ENCODE results near the gene DYRK4. TPM values are rescaled to one million over a fixed set of nuclear protein-coding genes. Genes with fewer than 3 reads are reported as not detected.
"Not testable (repeated sequence)": the region's sequence is repeated elsewhere in the genome, so short reads cannot be mapped to it uniquely, and the experiment has no call there.

The DYRK4 gene, protein sequence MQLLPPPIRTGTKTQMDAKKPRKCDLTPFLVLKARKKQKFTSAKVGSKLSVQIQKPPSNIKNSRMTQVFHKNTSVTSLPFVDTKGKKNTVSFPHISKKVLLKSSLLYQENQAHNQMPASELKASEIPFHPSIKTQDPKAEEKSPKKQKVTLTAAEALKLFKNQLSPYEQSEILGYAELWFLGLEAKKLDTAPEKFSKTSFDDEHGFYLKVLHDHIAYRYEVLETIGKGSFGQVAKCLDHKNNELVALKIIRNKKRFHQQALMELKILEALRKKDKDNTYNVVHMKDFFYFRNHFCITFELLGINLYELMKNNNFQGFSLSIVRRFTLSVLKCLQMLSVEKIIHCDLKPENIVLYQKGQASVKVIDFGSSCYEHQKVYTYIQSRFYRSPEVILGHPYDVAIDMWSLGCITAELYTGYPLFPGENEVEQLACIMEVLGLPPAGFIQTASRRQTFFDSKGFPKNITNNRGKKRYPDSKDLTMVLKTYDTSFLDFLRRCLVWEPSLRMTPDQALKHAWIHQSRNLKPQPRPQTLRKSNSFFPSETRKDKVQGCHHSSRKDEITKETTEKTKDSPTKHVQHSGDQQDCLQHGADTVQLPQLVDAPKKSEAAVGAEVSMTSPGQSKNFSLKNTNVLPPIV
- total RNA-seq: 10 to 100 TPM; 20.1 to 28.9 (median 21.1) TPM

DNA sequence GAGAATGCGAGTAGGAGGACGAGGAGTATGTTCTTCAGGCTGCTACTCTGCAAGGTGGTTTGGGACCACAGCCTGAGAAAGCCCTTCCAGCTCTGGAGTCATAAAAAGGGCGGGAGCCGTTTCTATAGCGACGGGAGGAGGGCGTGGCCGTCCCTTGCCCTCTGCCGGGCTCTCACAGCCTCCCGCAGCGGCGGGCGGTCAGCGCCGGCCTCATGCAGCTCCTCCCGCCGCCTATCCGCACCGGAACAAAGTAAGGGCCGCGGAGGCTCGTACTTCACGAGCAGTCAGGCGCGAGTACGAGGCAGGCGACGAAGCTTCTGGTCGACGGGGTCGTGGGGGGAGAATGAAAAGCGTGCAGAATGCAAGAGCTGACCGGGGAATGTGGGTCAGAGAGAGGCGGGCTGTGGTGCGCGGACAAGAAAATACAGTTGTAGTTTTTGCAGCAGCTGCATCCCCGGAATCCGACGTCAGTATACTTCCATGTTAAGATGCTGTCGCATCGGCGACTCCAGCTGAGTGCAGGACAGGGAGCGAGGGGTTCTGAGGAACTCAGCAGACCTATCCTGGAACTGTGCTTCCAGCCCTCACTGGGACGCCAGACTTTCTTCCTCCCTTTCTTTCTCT lies at the start of gene DYRK4:
Gene DYRK4, plus strand, starts transcription at position 175 of the 624 bp plus-strand sequence. Its CDS starts 38 bp downstream, at position 213.
- Histone ChIP-seq H3K36me3 (no peaks in the 10 kb centered on the region), H3K4me1 (no peaks in the 10 kb centered on the region), H3K4me3 (peak within 1 kb of the TSS; percentile 12 to 42 (median 32)), H3K27ac (no peak within 1 kb of the TSS), H3K27me3 (peaks cover 10 to 17% (median 16%) of the 10 kb centered on the region in 3 donors), H3K9me3 (no peaks in the 10 kb centered on the region)
- ATAC-seq: peak; percentile 39 to 42
- peak; percentile 18 to 47 for DNase-seq
- in situ Hi-C loops (cut with MboI; ENCODE audit: low sequenced_read_pairs in 4 of 4) (no loop called here), intact Hi-C loops (cut with DNase I; ENCODE audit: low total_unique reads) (no loop called here)
- no peak for TF ChIP-seq POLR2A (IDR thresholded peaks at IDR 0.05)
- TF ChIP-seq, protein P1, sequence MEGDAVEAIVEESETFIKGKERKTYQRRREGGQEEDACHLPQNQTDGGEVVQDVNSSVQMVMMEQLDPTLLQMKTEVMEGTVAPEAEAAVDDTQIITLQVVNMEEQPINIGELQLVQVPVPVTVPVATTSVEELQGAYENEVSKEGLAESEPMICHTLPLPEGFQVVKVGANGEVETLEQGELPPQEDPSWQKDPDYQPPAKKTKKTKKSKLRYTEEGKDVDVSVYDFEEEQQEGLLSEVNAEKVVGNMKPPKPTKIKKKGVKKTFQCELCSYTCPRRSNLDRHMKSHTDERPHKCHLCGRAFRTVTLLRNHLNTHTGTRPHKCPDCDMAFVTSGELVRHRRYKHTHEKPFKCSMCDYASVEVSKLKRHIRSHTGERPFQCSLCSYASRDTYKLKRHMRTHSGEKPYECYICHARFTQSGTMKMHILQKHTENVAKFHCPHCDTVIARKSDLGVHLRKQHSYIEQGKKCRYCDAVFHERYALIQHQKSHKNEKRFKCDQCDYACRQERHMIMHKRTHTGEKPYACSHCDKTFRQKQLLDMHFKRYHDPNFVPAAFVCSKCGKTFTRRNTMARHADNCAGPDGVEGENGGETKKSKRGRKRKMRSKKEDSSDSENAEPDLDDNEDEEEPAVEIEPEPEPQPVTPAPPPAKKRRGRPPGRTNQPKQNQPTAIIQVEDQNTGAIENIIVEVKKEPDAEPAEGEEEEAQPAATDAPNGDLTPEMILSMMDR (IDR thresholded peaks at IDR 0.05 in 4 of 5, conservative IDR thresholded peaks at IDR 0.05 in 1 of 5): no peak

DNA sequence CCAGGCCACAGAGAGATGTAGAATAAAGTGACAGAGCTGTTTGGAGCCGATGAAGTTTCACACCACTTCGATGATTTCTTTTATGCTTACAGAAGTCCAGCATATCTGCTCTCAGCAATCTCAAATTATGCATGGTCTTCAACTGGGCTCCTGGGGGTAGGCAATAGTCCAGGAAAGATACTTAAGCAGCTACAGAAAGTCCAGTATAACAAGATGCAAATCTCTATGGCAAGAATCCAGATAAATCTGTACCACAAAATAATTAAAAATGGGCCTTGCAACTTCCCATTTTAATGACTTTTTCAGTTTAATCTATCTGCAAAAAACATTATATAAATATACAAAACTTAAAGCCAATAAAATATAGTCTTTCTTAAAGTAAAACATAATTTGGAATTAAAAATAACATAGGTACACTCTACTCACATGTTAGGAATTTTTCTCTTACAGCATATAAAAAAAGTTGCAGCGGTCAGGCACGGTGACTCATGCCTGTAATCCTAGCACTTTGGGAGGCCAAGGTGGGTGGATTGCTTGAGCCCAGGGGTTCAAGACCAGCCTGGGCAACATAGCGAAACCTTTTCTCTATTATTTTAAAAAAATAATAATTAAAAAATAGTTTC lies 43.8 kb upstream of the DYRK4 start:
- H3K4me1 ChIP-seq: no peaks in the 10 kb centered on the region
- intact Hi-C loops (cut with DNase I; ENCODE audit: low total_unique reads) (no loop called here), in situ Hi-C loops (cut with MboI; ENCODE audit: low sequenced_read_pairs in 4 of 4) (no loop called here)
- H3K36me3 ChIP-seq: peaks cover 0 to 11% of the 10 kb centered on the region in 2 donors
- no peak for DNase-seq
- no peak for ATAC-seq
- H3K27ac ChIP-seq: no peak overlapping the region
- no peak for TF ChIP-seq POLR2A (IDR thresholded peaks at IDR 0.05)
- TF ChIP-seq, protein P1 (IDR thresholded peaks at IDR 0.05 in 4 of 5, conservative IDR thresholded peaks at IDR 0.05 in 1 of 5): no peak
- H3K4me3 ChIP-seq: no peak overlapping the region
- no peaks in the 10 kb centered on the region for H3K9me3 ChIP-seq
- no peaks in the 10 kb centered on the region for H3K27me3 ChIP-seq

DNA sequence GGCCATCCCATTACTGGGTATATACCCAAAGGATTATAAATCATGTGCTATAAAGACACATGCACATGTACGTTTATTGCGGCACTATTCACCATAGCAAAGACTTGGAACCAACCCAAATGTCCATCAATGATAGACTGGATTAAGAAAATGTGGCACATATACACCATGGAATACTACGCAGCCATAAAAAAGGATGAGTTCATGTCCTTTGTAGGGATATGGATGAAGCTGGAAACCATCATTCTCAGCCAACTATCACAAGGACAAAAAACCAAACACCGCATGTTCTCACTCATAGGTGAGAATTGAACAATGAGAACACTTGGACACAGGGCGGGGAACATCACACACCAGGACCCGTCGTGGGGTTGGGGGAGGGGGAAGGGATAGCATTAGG lies 38.6 kb upstream of the DYRK4 start:
- DNase-seq; H3K4me3 ChIP-seq; intact Hi-C loops (cut with DNase I; ENCODE audit: low total_unique reads); H3K27me3 ChIP-seq; H3K27ac ChIP-seq; H3K36me3 ChIP-seq; H3K4me1 ChIP-seq; H3K9me3 ChIP-seq; ATAC-seq: not testable (repeated sequence)
- in situ Hi-C loops (cut with MboI; ENCODE audit: low sequenced_read_pairs in 4 of 4): loop anchor here in 3 of 4 donors (10.0 kb wide), 3 partner anchors 89 to 219 kb away; no protein-coding TSS in a partner anchor

DNA sequence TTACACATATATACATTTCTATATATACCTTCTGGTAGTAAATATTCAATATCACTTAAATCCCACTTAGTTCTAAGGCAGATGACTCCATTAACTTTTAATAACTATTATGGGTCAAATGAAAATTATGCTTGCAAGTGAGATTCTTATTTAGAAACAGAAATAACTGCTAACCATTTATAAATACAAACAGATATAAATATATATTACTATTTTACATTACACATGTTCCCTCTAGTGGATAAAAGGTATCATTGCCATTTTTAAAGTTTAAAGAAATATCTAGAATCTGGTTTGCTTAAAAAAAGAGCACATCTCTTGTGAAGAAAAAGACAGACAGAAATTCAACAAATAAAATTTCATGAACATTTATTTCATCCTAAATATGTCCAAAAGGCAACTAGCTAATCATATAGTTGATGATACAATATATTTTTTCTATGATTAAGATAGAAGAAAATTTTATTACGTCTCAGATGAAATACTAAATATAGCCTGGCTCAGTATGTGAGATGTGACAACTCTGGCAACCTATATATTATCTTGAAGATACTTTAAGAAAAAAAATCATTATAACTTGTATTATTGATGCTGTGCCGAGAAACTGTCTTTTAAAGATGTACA lies 35.0 kb upstream of the DYRK4 start:
- Histone ChIP-seq H3K27me3 (no peaks in the 10 kb centered on the region), H3K4me1 (peaks cover 0 to 8% of the 10 kb centered on the region in 2 donors), H3K27ac (no peak overlapping the region), H3K36me3 (peaks cover 0 to 27% of the 10 kb centered on the region in 2 donors), H3K4me3 (no peak overlapping the region), H3K9me3 (no peaks in the 10 kb centered on the region)
- no peak for DNase-seq
- intact Hi-C loops (cut with DNase I; ENCODE audit: low total_unique reads): loop anchor here (1.0 to 5.0 kb wide), 3 partner anchors 106 to 220 kb away; no protein-coding TSS in a partner anchor
- ATAC-seq: no peak
- no peak for TF ChIP-seq POLR2A (IDR thresholded peaks at IDR 0.05)
- TF ChIP-seq, protein P1 (IDR thresholded peaks at IDR 0.05 in 4 of 5, conservative IDR thresholded peaks at IDR 0.05 in 1 of 5): peak in 4 of 5 experiments; percentile 41 to 65 (median 52)
- in situ Hi-C loops (cut with MboI; ENCODE audit: low sequenced_read_pairs in 4 of 4): loop anchor here (5.0 to 25.0 kb wide), 5 partner anchors 92 to 222 kb away; partner anchors contain the start of gene TIGAR (in 2 of the 4)

Data from gastrocnemius medialis (tissue), 4 donors.